ENCODE measurements around the gene COL23A1.

COL23A1 gene

GRCh38 chr5:178389796-178390195, 200.4 kb downstream of the COL23A1 start:
- Histone ChIP-seq H3K27me3 (peaks cover 0 to 40% of the 10 kb centered on the region in 2 donors), H3K4me1 (no peaks in the 10 kb centered on the region), H3K36me3 (no peaks in the 10 kb centered on the region), H3K27ac (no peak overlapping the region), H3K9me3 (no peaks in the 10 kb centered on the region), H3K4me3 (no peak overlapping the region)
- DNase-seq = no peak
- TF ChIP-seq, protein P1, sequence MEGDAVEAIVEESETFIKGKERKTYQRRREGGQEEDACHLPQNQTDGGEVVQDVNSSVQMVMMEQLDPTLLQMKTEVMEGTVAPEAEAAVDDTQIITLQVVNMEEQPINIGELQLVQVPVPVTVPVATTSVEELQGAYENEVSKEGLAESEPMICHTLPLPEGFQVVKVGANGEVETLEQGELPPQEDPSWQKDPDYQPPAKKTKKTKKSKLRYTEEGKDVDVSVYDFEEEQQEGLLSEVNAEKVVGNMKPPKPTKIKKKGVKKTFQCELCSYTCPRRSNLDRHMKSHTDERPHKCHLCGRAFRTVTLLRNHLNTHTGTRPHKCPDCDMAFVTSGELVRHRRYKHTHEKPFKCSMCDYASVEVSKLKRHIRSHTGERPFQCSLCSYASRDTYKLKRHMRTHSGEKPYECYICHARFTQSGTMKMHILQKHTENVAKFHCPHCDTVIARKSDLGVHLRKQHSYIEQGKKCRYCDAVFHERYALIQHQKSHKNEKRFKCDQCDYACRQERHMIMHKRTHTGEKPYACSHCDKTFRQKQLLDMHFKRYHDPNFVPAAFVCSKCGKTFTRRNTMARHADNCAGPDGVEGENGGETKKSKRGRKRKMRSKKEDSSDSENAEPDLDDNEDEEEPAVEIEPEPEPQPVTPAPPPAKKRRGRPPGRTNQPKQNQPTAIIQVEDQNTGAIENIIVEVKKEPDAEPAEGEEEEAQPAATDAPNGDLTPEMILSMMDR (IDR thresholded peaks at IDR 0.05) = no peak
- intact Hi-C loops (cut with DNase I; ENCODE audit: low total_unique reads) = no loop called here

- Histone ChIP-seq H3K27ac (no peak overlapping the region), H3K4me1 (no peaks in the 10 kb centered on the region), H3K4me3 (no peak overlapping the region), H3K36me3 (no peaks in the 10 kb centered on the region), H3K27me3 (peaks cover 0 to 46% of the 10 kb centered on the region in 2 donors), H3K9me3 (no peaks in the 10 kb centered on the region)
- intact Hi-C loops (cut with DNase I; ENCODE audit: low total_unique reads) = no loop called here
- TF ChIP-seq, protein P1 (IDR thresholded peaks at IDR 0.05) = no peak
- no peak for DNase-seq
These were observed 201.0 kb downstream of the COL23A1 start for GRCh38 chr5:178389026-178389729.

GRCh38 chr5:178388386-178389025, 201.7 kb downstream of the COL23A1 start:
- H3K36me3 ChIP-seq = no peaks in the 10 kb centered on the region
- intact Hi-C loops (cut with DNase I; ENCODE audit: low total_unique reads) = no loop called here
- H3K27me3 ChIP-seq = peaks cover 0 to 53% of the 10 kb centered on the region in 2 donors
- H3K4me3 ChIP-seq = no peak overlapping the region
- TF ChIP-seq, protein P1 (IDR thresholded peaks at IDR 0.05) = no peak
- DNase-seq = peak in 1 of 2 donors; percentile 62
- H3K9me3 ChIP-seq = no peaks in the 10 kb centered on the region
- H3K4me1 ChIP-seq = no peaks in the 10 kb centered on the region
- H3K27ac ChIP-seq = no peak overlapping the region

- TF ChIP-seq, protein P1 (IDR thresholded peaks at IDR 0.05) = no peak
- no peaks in the 10 kb centered on the region for H3K4me1 ChIP-seq
- DNase-seq = peak in 1 of 2 donors; percentile 44
- no peak overlapping the region for H3K4me3 ChIP-seq
- H3K36me3 ChIP-seq = no peaks in the 10 kb centered on the region
- H3K27me3 ChIP-seq = peaks cover 0 to 58% of the 10 kb centered on the region in 2 donors
- no peak overlapping the region for H3K27ac ChIP-seq
- H3K9me3 ChIP-seq = no peaks in the 10 kb centered on the region
- intact Hi-C loops (cut with DNase I; ENCODE audit: low total_unique reads) = no loop called here
These were observed 202.4 kb downstream of the COL23A1 start for GRCh38 chr5:178387856-178388190.

- TF ChIP-seq, protein P1 (IDR thresholded peaks at IDR 0.05) = no peak
- no peaks in the 10 kb centered on the region for H3K9me3 ChIP-seq
- H3K36me3 ChIP-seq = no peaks in the 10 kb centered on the region
- H3K27ac ChIP-seq = no peak overlapping the region
- intact Hi-C loops (cut with DNase I; ENCODE audit: low total_unique reads) = no loop called here
- DNase-seq = peak in 1 of 2 donors; percentile 54
- H3K27me3 ChIP-seq = peaks cover 0 to 60% of the 10 kb centered on the region in 2 donors
- no peaks in the 10 kb centered on the region for H3K4me1 ChIP-seq
- H3K4me3 ChIP-seq = no peak overlapping the region
These were observed 202.9 kb downstream of the COL23A1 start for GRCh38 chr5:178387061-178387855.

Measured in tibial artery (tissue), 4 donors.